SU-DHL-6 (cell line): Measurements from ENCODE around the gene FARSB.

Source experiments
- CTCF ChIP-seq: fragments of 200-600 bp; sonication (generic); IDR thresholded peaks from one replicate; pipeline ENCODE4 v1.5.1; 2017; ENCODE audit warnings: antibody characterized with exemption, mild to moderate bottlenecking, low read length, moderate library complexity; ENCODE audit not compliant: insufficient read depth, poor library complexity, severe bottlenecking
- EZH2phosphoT487 ChIP-seq: fragments of 200-600 bp; sonication (generic), shearing (Covaris generic); conservative IDR thresholded peaks from 2 replicates; pipeline ENCODE4 v1.6.1; 2018; ENCODE audit warnings: mild to moderate bottlenecking, antibody characterized with exemption, low read length, moderate library complexity, mixed read lengths

- TF ChIP-seq CTCF: no peak
- no peak for TF ChIP-seq EZH2phosphoT487
Measured at GRCh38 chr2:222652491-222653255, 3.2 kb downstream of the FARSB start.
